Thyroid gland (tissue), 4 donors: ENCODE results near the gene TBCCD1.
"Not testable (repeated sequence)": the region's sequence is repeated elsewhere in the genome, so short reads cannot be mapped to it uniquely, and the experiment has no call there.

Experiments used
- CTCF ChIP-seq, 6 experiments: fragments of 200-600 bp in 3 of 6; fragments of 450-650 bp in 3 of 6; sonication (generic) in 3 of 6; IDR thresholded peaks; one replicate each; pipeline ENCODE4 v1.5.1; 2016 to 2019; ENCODE audit warnings: antibody characterized with exemption in 6 of 6, mild to moderate bottlenecking in 2 of 6, inconsistent platforms in 1 of 6, moderate library complexity in 1 of 6
- POLR2A ChIP-seq, 2 donors: fragments of 450-650 bp; IDR thresholded peaks; one replicate each; pipeline ENCODE4 v1.6.1; 2017; ENCODE audit warnings: antibody characterized with exemption in 2 of 2, mild to moderate bottlenecking in 2 of 2, moderate library complexity in 1 of 2

GRCh38 chr3:186586245-186586644 lies 19.1 kb upstream of the TBCCD1 start:
- not testable (repeated sequence) for TF ChIP-seq POLR2A, CTCF (IDR thresholded peaks at IDR 0.05)
